Suprapubic skin (tissue), 4 donors: ENCODE data around the gene TANC1. TPM values are rescaled to one million over a fixed set of nuclear protein-coding genes. Genes with fewer than 3 reads are reported as not detected.

Experiments
- DNase-seq, 2 donors: peaks; one replicate each; pipeline ENCODE4 v3.0.0-alpha.2; 2019; ENCODE audit warnings: low spot score in 2 of 2
- H3K27ac ChIP-seq: fragments of 200-600 bp; sonication (generic); one replicate; pipeline ENCODE4 v1.5.1; 2019
- H3K27me3 ChIP-seq: fragments of 200-600 bp; sonication (generic); one replicate; pipeline ENCODE4 v1.5.1; 2019
- H3K36me3 ChIP-seq: fragments of 200-600 bp; sonication (generic); one replicate; pipeline ENCODE4 v1.5.1; 2019
- H3K4me1 ChIP-seq: fragments of 200-600 bp; sonication (generic); one replicate; pipeline ENCODE4 v1.5.1; 2019
- H3K4me3 ChIP-seq: fragments of 200-600 bp; sonication (generic); one replicate; pipeline ENCODE4 v1.5.1; 2019; ENCODE audit warnings: mild to moderate bottlenecking
- H3K9me3 ChIP-seq: fragments of 200-600 bp; sonication (generic); one replicate; pipeline ENCODE4 v1.5.1; 2019
- EP300 ChIP-seq: sonication (generic); formaldehyde crosslinking; IDR thresholded peaks from one replicate; pipeline ENCODE4 v1.6.1; 2017; ENCODE audit warnings: antibody characterized with exemption
- POLR2A ChIP-seq, 2 donors: fragments of 450-650 bp; IDR thresholded peaks; one replicate each; pipeline ENCODE4 v1.6.1; 2017; ENCODE audit warnings: antibody characterized with exemption in 2 of 2, mild to moderate bottlenecking in 2 of 2, moderate library complexity in 2 of 2
- POLR2AphosphoS5 ChIP-seq, 3 donors: sonication (generic); formaldehyde crosslinking; IDR thresholded peaks; one replicate each; pipeline ENCODE4 v1.6.1; 2017; ENCODE audit warnings: antibody characterized with exemption in 3 of 3
- WGBS: methylation state at CpG from one replicate; pipeline ENCODE4 v1.1.5; 2018; 5-methylcytosine and 5-hydroxymethylcytosine counted together
- total RNA-seq, 4 donors: library from RNA; depleted of rRNA; stranded (reverse); fragments of >200 nt; gene quantifications; one replicate each; pipeline ENCODE4 v1.1.0, GENCODE V29; 2016
- TF ChIP-seq, protein P1 (sequence below), 2 donors: fragments of 200-600 bp in 1 of 2; fragments of 450-650 bp in 1 of 2; sonication (generic) in 1 of 2; IDR thresholded peaks; one replicate each; pipeline ENCODE4 v1.5.1; 2016 to 2019; ENCODE audit warnings: antibody characterized with exemption in 2 of 2, mild to moderate bottlenecking in 1 of 2, moderate library complexity in 1 of 2

Gene TANC1
- total RNA-seq, 4 donors from 2014 or later: 57.6 to 260 (median 88.3) TPM

DNA sequence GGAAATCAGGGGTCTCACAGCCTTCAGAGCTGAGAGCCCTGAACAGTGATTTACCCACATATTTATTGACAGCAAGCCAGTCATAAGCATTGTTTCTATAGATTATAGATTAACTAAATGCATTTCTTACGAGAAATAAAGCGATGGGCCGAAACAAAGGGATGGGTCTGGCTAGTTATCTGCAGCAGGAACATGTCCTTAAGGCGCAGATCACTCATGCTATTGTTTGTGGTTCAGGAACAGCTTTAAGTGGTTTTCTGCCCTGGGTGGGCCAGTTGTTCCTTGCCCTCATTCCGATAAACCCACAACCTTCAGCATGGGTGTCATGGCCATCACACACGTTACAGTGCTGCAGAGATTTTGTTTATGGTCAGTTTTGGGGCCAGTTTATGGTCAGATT lies 36.4 kb downstream of the TANC1 start:
- 96% methylated on average over 6 of the region's 6 CpGs for WGBS
- Histone ChIP-seq H3K4me3 (no peak overlapping the region), H3K36me3 (peaks cover 16% of the 10 kb centered on the region), H3K27ac (no peak overlapping the region), H3K27me3 (no peaks in the 10 kb centered on the region), H3K9me3 (no peaks in the 10 kb centered on the region), H3K4me1 (no peaks in the 10 kb centered on the region)
- TF ChIP-seq POLR2AphosphoS5 (IDR thresholded peaks at IDR 0.05) (no peak), EP300 (no peak), POLR2A (IDR thresholded peaks at IDR 0.05) (no peak)
- TF ChIP-seq, protein P1, sequence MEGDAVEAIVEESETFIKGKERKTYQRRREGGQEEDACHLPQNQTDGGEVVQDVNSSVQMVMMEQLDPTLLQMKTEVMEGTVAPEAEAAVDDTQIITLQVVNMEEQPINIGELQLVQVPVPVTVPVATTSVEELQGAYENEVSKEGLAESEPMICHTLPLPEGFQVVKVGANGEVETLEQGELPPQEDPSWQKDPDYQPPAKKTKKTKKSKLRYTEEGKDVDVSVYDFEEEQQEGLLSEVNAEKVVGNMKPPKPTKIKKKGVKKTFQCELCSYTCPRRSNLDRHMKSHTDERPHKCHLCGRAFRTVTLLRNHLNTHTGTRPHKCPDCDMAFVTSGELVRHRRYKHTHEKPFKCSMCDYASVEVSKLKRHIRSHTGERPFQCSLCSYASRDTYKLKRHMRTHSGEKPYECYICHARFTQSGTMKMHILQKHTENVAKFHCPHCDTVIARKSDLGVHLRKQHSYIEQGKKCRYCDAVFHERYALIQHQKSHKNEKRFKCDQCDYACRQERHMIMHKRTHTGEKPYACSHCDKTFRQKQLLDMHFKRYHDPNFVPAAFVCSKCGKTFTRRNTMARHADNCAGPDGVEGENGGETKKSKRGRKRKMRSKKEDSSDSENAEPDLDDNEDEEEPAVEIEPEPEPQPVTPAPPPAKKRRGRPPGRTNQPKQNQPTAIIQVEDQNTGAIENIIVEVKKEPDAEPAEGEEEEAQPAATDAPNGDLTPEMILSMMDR (IDR thresholded peaks at IDR 0.05): no peak
- DNase-seq: no peak

DNA sequence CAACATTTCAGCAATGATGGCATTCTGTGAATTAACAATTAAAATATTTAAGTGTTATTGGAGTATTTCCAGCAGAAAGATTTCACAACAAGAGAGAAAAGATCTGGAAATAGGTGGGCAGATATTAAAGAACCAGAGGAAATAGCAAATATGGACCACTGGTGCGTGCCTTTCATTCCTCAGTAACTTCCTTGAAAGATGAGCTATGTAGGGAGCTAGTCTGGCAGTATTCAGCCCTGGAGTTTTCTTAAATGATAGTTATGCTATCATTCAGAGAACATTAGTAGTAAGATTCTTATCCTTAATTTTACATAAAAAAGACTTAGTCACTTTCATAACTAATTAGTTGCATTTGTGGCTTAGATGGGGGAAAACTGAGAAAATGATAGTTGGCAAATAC lies 41.5 kb downstream of the TANC1 start:
- no peak for TF ChIP-seq POLR2A (IDR thresholded peaks at IDR 0.05)
- no peak for TF ChIP-seq POLR2AphosphoS5 (IDR thresholded peaks at IDR 0.05)
- TF ChIP-seq, protein P1 (IDR thresholded peaks at IDR 0.05): no peak
- TF ChIP-seq EP300: no peak
- Histone ChIP-seq H3K27me3 (no peaks in the 10 kb centered on the region), H3K4me1 (peaks cover 9% of the 10 kb centered on the region), H3K36me3 (peaks cover 5% of the 10 kb centered on the region), H3K27ac (no peak overlapping the region), H3K9me3 (no peaks in the 10 kb centered on the region), H3K4me3 (no peak overlapping the region)
- WGBS: 76% methylated on average over 1 of the region's 1 CpG
- no peak for DNase-seq

DNA sequence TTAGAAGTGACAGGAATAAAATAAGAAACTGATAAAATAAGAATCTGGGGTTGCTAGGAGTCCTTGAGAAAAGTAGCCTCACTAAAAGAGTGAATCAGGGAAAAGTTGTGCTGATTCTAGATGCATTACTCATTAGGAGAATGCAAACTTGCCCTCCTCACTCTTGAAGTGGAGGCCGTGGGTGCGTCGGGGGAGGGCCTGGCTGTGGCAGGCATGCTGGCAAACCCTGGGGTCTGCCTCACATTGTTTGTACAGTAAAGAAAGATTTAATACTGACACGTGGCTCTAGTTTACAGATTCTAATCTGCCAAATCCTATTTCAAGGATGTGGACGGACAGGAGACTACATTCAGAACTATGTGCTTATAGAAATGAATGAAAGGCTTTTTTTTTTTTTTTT lies 41.9 kb downstream of the TANC1 start:
- no peak overlapping the region for H3K4me3 ChIP-seq
- TF ChIP-seq POLR2A (IDR thresholded peaks at IDR 0.05) (no peak), EP300 (no peak), POLR2AphosphoS5 (IDR thresholded peaks at IDR 0.05) (no peak)
- TF ChIP-seq, protein P1 (IDR thresholded peaks at IDR 0.05): no peak
- H3K27me3 ChIP-seq: no peaks in the 10 kb centered on the region
- peaks cover 5% of the 10 kb centered on the region for H3K36me3 ChIP-seq
- no peak for DNase-seq
- 40% methylated on average over 5 of the region's 5 CpGs for WGBS
- H3K9me3 ChIP-seq: no peaks in the 10 kb centered on the region
- H3K4me1 ChIP-seq: peaks cover 9% of the 10 kb centered on the region
- H3K27ac ChIP-seq: no peak overlapping the region

DNA sequence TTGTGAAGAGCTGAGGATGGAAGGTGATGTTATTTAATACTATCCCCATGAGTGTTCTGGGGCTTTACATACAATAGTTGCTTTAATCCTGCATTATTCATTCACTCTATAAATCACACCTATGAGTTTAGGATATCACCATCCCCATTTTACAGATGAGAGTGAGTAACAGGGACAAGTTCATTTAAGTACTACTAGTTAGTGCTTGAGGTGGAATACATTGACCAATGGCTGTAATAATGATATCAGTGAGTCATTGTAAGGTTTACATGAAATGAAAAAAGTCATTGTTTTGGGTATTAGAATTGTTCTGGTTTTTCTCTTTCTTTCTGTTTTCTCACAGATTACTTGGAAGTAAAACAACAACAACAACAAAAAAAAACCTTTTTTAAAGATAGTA lies 42.5 kb downstream of the TANC1 start:
- no peak for TF ChIP-seq POLR2AphosphoS5 (IDR thresholded peaks at IDR 0.05)
- TF ChIP-seq EP300: no peak
- TF ChIP-seq POLR2A (IDR thresholded peaks at IDR 0.05): no peak
- TF ChIP-seq, protein P1 (IDR thresholded peaks at IDR 0.05): no peak
- Histone ChIP-seq H3K4me3 (no peak overlapping the region), H3K9me3 (no peaks in the 10 kb centered on the region), H3K27me3 (no peaks in the 10 kb centered on the region), H3K4me1 (peaks cover 9% of the 10 kb centered on the region), H3K36me3 (peaks cover 5% of the 10 kb centered on the region), H3K27ac (no peak overlapping the region)
- DNase-seq: no peak

DNA sequence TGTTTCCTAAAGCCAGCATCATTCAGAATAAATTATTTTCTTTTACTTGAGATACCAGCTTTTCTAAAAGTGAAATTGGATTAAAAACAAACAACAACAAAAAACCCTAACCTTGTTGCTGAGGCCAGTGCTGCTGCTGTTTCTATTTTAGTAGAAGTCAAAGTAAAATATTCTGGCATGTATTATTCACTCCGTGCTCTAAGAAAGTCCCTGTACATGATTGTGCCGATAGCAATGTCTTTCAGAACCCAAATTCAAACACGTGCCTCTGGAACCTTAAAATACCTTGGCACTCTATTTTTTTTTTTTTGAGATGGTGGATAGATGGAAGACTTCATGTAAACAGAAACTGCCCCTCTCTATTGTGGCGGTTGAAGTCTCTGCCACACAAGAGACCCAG lies 43.7 kb downstream of the TANC1 start:
- H3K4me1 ChIP-seq: peaks cover 9% of the 10 kb centered on the region
- 28% methylated on average over 4 of the region's 4 CpGs for WGBS
- no peak overlapping the region for H3K27ac ChIP-seq

More for the DNA sequence above, 43.7 kb downstream of the TANC1 start:
- H3K9me3 ChIP-seq: peaks cover 3% of the 10 kb centered on the region
- peaks cover 5% of the 10 kb centered on the region for H3K36me3 ChIP-seq
- no peak for TF ChIP-seq EP300
- no peak for TF ChIP-seq POLR2A (IDR thresholded peaks at IDR 0.05)
- TF ChIP-seq POLR2AphosphoS5 (IDR thresholded peaks at IDR 0.05): no peak
- TF ChIP-seq, protein P1 (IDR thresholded peaks at IDR 0.05): no peak
- no peaks in the 10 kb centered on the region for H3K27me3 ChIP-seq
- DNase-seq: no peak
- H3K4me3 ChIP-seq: no peak overlapping the region
